Peyer's patch (tissue), 4 donors: Measurements from ENCODE around the gene NDST4. TPM values are rescaled to one million over a fixed set of nuclear protein-coding genes. Genes with fewer than 3 reads are reported as not detected.

Experiments used
- DNase-seq, 3 donors: peaks; one replicate each; pipeline ENCODE4 v3.0.0-alpha.2; 2017 to 2019
- H3K27ac ChIP-seq, 4 donors: fragments of 200-600 bp; sonication (generic); one replicate each; pipeline ENCODE4 v1.5.1; 2016 to 2019
- H3K27me3 ChIP-seq, 2 donors: fragments of 200-600 bp; sonication (generic); one replicate each; pipeline ENCODE4 v1.5.1; 2019
- H3K36me3 ChIP-seq, 3 donors: fragments of 200-600 bp; sonication (generic); one replicate each; pipeline ENCODE4 v1.5.1; 2016 to 2019
- H3K4me1 ChIP-seq, 4 donors: fragments of 200-600 bp; sonication (generic); one replicate each; pipeline ENCODE4 v1.5.1; 2016 to 2019
- H3K4me3 ChIP-seq, 4 donors: fragments of 200-600 bp; sonication (generic); 1 replicate in 3 of 4; 2 replicates in 1 of 4; pipeline ENCODE4 v1.5.1; 2016 to 2019; ENCODE audit warnings: mild to moderate bottlenecking in 1 of 4
- H3K9me3 ChIP-seq, 4 donors: fragments of 200-600 bp; sonication (generic); one replicate each; pipeline ENCODE4 v1.5.1; 2016 to 2019; ENCODE audit warnings: mild to moderate bottlenecking in 1 of 4
- POLR2A ChIP-seq, 2 donors: fragments of 450-650 bp; IDR thresholded peaks; one replicate each; pipeline ENCODE4 v1.5.1; 2017; ENCODE audit warnings: antibody characterized with exemption in 2 of 2, mild to moderate bottlenecking in 2 of 2, moderate library complexity in 2 of 2
- total RNA-seq, 4 donors: library from RNA; depleted of rRNA; stranded (reverse); fragments of >200 nt; gene quantifications; one replicate each; pipeline ENCODE4 v1.1.0, GENCODE V29; 2016
- TF ChIP-seq, protein P1 (sequence below), 6 experiments: fragments of 450-650 bp in 4 of 6; fragments of 200-600 bp in 2 of 6; sonication (generic) in 1 of 6; IDR thresholded peaks; one replicate each; pipeline ENCODE4 v1.5.1; 2017 to 2019; ENCODE audit warnings: antibody characterized with exemption in 6 of 6, mild to moderate bottlenecking in 3 of 6, moderate library complexity in 1 of 6

NDST4 gene
- total RNA-seq, 4 donors from 2014 or later = not detected

DNA sequence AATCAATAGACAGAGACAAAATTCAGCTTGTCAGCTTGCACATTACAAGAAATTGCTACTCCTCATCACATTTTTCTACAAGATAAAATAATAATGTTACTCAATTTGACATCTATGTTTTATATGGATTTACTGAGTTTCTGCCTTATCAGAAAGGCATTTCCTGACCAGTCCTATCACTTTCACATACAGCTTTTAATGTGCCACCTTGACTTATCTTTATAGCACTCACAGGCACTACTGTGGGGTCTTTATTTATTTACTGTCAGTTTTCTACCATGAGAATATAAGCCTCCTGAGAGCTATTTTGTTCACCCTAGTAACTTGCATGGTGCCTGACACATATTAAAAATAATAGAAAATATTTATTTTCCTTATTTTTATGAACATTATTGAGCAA lies 6.0 kb downstream of the NDST4 start:
- DNase-seq = no peak
- no peak for TF ChIP-seq POLR2A (IDR thresholded peaks at IDR 0.05)
- TF ChIP-seq, protein P1, sequence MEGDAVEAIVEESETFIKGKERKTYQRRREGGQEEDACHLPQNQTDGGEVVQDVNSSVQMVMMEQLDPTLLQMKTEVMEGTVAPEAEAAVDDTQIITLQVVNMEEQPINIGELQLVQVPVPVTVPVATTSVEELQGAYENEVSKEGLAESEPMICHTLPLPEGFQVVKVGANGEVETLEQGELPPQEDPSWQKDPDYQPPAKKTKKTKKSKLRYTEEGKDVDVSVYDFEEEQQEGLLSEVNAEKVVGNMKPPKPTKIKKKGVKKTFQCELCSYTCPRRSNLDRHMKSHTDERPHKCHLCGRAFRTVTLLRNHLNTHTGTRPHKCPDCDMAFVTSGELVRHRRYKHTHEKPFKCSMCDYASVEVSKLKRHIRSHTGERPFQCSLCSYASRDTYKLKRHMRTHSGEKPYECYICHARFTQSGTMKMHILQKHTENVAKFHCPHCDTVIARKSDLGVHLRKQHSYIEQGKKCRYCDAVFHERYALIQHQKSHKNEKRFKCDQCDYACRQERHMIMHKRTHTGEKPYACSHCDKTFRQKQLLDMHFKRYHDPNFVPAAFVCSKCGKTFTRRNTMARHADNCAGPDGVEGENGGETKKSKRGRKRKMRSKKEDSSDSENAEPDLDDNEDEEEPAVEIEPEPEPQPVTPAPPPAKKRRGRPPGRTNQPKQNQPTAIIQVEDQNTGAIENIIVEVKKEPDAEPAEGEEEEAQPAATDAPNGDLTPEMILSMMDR (IDR thresholded peaks at IDR 0.05) = no peak
- Histone ChIP-seq H3K36me3 (no peaks in the 10 kb centered on the region), H3K9me3 (no peaks in the 10 kb centered on the region), H3K27ac (no peak overlapping the region), H3K27me3 (no peaks in the 10 kb centered on the region), H3K4me3 (no peak overlapping the region), H3K4me1 (no peaks in the 10 kb centered on the region)

DNA sequence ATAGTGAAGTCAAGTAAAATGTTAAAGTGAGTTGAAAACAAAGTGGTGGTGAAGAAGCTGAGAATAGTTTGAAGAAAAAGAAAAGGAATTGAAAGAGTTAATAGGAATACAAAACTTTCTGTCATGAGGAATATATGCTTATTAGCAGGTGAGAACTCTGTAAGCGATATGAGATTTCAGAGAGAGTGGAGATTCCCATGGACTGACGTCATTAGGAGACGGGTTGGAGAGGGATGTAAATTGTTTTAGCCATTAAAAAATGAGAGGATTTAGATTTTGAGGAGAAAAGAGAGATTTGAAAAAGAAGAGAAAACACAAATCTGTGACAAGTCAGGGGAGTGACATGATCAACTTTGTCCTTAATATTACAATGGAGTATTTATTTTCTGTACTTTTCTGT lies 11.7 kb downstream of the NDST4 start:
- TF ChIP-seq, protein P1 (IDR thresholded peaks at IDR 0.05) = no peak
- TF ChIP-seq POLR2A (IDR thresholded peaks at IDR 0.05) = no peak
- no peaks in the 10 kb centered on the region for H3K36me3 ChIP-seq
- no peak for DNase-seq
- no peaks in the 10 kb centered on the region for H3K27me3 ChIP-seq
- no peaks in the 10 kb centered on the region for H3K9me3 ChIP-seq
- H3K4me3 ChIP-seq = no peak overlapping the region
- H3K27ac ChIP-seq = no peak overlapping the region
- no peaks in the 10 kb centered on the region for H3K4me1 ChIP-seq

GRCh38 chr4:115090483-115091075 lies 22.8 kb downstream of the NDST4 start:
- Histone ChIP-seq H3K4me3 (no peak overlapping the region), H3K9me3 (no peaks in the 10 kb centered on the region), H3K27ac (no peak overlapping the region), H3K27me3 (no peaks in the 10 kb centered on the region), H3K4me1 (no peaks in the 10 kb centered on the region), H3K36me3 (no peaks in the 10 kb centered on the region)
- TF ChIP-seq POLR2A (IDR thresholded peaks at IDR 0.05) = no peak
- TF ChIP-seq, protein P1 (IDR thresholded peaks at IDR 0.05) = peak in 4 of 6 experiments; percentile 41 to 57 (median 48)
- DNase-seq = no peak

DNA sequence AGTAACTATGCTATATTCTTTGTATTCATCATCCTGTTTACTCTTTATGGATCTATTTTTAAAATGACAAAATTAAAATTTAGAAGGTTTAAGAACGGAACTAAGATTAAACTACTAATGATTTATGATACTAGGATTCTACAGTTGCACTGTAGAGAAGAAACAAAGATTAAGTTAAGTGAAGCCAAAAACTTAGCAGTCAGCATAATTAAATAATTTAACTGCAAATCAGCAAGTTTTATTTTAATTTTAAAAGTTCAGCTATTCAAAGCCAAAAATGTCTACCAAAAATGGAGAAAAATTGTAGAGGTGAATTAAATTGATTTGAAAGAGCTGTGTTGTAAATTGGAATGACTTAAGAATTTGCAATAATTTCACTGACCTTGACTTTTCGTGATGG lies 30.8 kb downstream of the NDST4 start:
- Histone ChIP-seq H3K9me3 (no peaks in the 10 kb centered on the region), H3K4me3 (no peak overlapping the region), H3K27me3 (no peaks in the 10 kb centered on the region), H3K36me3 (no peaks in the 10 kb centered on the region), H3K4me1 (no peaks in the 10 kb centered on the region), H3K27ac (no peak overlapping the region)
- TF ChIP-seq, protein P1 (IDR thresholded peaks at IDR 0.05) = no peak
- no peak for TF ChIP-seq POLR2A (IDR thresholded peaks at IDR 0.05)
- no peak for DNase-seq

DNA sequence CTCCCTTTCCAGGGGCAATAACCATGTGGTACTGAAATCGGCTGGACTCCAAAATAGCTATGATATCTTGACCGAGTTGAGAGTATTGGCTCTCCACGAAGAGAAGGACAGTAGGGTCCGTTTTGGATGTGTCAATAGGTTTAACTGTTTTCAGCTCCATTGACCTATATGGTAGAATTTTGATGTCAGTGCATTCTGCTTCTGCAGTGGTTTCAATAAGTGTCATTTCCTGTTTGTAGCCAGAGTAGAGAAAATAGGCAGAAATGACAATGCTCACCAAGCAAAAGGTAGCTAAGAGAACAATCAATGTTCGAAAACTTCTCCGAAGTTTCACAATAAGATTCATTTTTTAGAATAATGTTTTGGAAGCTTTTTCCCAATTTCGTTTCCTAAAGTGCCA lies 36.7 kb downstream of the NDST4 start:
- H3K4me1 ChIP-seq = no peaks in the 10 kb centered on the region
- TF ChIP-seq, protein P1 (IDR thresholded peaks at IDR 0.05) = no peak
- no peak for TF ChIP-seq POLR2A (IDR thresholded peaks at IDR 0.05)
- H3K36me3 ChIP-seq = no peaks in the 10 kb centered on the region
- no peaks in the 10 kb centered on the region for H3K9me3 ChIP-seq
- H3K4me3 ChIP-seq = no peak overlapping the region
- DNase-seq = no peak
- H3K27me3 ChIP-seq = no peaks in the 10 kb centered on the region
- H3K27ac ChIP-seq = no peak overlapping the region

DNA sequence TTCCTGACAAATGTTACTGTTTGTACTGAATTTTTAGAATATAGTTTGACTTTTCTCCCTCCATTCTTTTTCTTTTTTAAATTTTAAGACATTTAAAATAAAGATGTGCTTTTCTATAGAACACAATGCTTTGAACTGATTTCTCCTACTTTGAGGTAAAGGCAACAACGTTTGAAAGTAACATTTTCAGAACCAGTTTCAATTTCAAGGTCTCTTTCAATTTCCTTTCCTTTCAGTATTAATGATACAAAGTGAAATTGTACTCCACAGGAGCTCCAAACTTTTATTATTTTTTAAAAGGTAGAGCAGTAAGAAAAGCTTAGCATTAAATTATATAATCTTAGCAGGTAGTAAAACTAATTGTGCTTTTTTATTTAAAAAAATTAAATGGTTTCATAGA lies 54.9 kb downstream of the NDST4 start:
- H3K36me3 ChIP-seq = no peaks in the 10 kb centered on the region
- H3K4me3 ChIP-seq = no peak overlapping the region
- DNase-seq = no peak
- TF ChIP-seq POLR2A (IDR thresholded peaks at IDR 0.05) = no peak
- TF ChIP-seq, protein P1 (IDR thresholded peaks at IDR 0.05) = no peak
- no peaks in the 10 kb centered on the region for H3K27me3 ChIP-seq
- H3K4me1 ChIP-seq = no peaks in the 10 kb centered on the region
- no peaks in the 10 kb centered on the region for H3K9me3 ChIP-seq
- no peak overlapping the region for H3K27ac ChIP-seq
